GM19025 (cell line): ENCODE data around the gene PLK3.
"Not testable (repeated sequence)": the region's sequence is repeated elsewhere in the genome, so short reads cannot be mapped to it uniquely, and the experiment has no call there.

Experiments used
- ATAC-seq: cut with Tn5 transposase; IDR thresholded peaks from one replicate; pipeline ENCODE4 v1.9.1; 2021; ENCODE audit warnings: mild to moderate bottlenecking, low read depth, moderate library complexity; ENCODE audit not compliant: unreplicated experiment

The PLK3 gene

GRCh38 chr1:44786841-44787426, 13.2 kb upstream of the PLK3 start:
- no peak for ATAC-seq

GRCh38 chr1:44787506-44787905, 12.7 kb upstream of the PLK3 start:
- ATAC-seq: no peak

GRCh38 chr1:44788120-44788860, 11.9 kb upstream of the PLK3 start, which contains the start of gene BEST4:
TSS of gene BEST4 (minus strand) at chr1:44788170. CDS start at chr1:44787705, 465 bp downstream.
- no peak for ATAC-seq

GRCh38 chr1:44790968-44791801, 9.0 kb upstream of the PLK3 start:
- no peak for ATAC-seq

GRCh38 chr1:44792736-44793502, 7.3 kb upstream of the PLK3 start:
- ATAC-seq: no peak

GRCh38 chr1:44797886-44798285, 2.3 kb upstream of the PLK3 start:
- not testable (repeated sequence) for ATAC-seq

- ATAC-seq: no peak
Observed at GRCh38 chr1:44798481-44799365, 1.5 kb upstream of the PLK3 start.

GRCh38 chr1:44801491-44802305, 1.5 kb downstream of the PLK3 start:
- no peak for ATAC-seq

- ATAC-seq: no peak
Observed at GRCh38 chr1:44802306-44803061, 2.3 kb downstream of the PLK3 start.

GRCh38 chr1:44803062-44803311, 2.8 kb downstream of the PLK3 start:
- ATAC-seq: no peak

GRCh38 chr1:44803312-44804095, 3.3 kb downstream of the PLK3 start:
- ATAC-seq: no peak

- no peak for ATAC-seq
Observed at GRCh38 chr1:44805311-44806024, 5.3 kb downstream of the PLK3 start.

- ATAC-seq: no peak
Observed at GRCh38 chr1:44806025-44806703, 6.0 kb downstream of the PLK3 start.

GRCh38 chr1:44806704-44807363, 6.7 kb downstream of the PLK3 start, which contains the start of gene DYNLT4:
TSS of gene DYNLT4 (minus strand) at chr1:44807351. CDS start at chr1:44806668, 683 bp downstream.
- ATAC-seq: no peak

GRCh38 chr1:44807364-44808062, 7.3 kb downstream of the PLK3 start:
- peak; percentile 31 for ATAC-seq
